OCI-LY3 (cell line): ENCODE measurements around the gene SVBP.
"Not testable (repeated sequence)": the region's sequence is repeated elsewhere in the genome, so short reads cannot be mapped to it uniquely, and the experiment has no call there.

Experiments used
- H2AFZ ChIP-seq: fragments of 200-600, 300-600 bp; shearing (Covaris generic); 2 replicates; pipeline ENCODE4 v1.6.0; 2014; ENCODE audit warnings: antibody characterized with exemption, low read depth, low read length
- H3K27ac ChIP-seq: fragments of 200-600, 300-600 bp; sonication (generic); 2 replicates; pipeline ENCODE4 v1.5.1; 2014; ENCODE audit warnings: mild to moderate bottlenecking, low read length, moderate library complexity, mixed read lengths
- H3K27me3 ChIP-seq: fragments of 200-600, 300-600 bp; sonication (generic); 2 replicates; pipeline ENCODE4 v1.6.1; 2014; ENCODE audit warnings: low read depth, low read length, mixed read lengths
- H3K36me3 ChIP-seq: fragments of 200-600, 300-600 bp; sonication (generic); replicated peaks from 2 replicates; pipeline ENCODE3; 2014; ENCODE audit warnings: low read depth, low read length, mixed read lengths
- H3K4me1 ChIP-seq: fragments of 300-600, 200-600 bp; sonication (generic); 2 replicates; pipeline ENCODE4 v1.6.1; 2014; ENCODE audit warnings: low read length, mixed read lengths
- H3K4me2 ChIP-seq: fragments of 200-600, 300-600 bp; sonication (generic); 2 replicates; pipeline ENCODE4 v1.6.1; 2014; ENCODE audit warnings: low read length, mixed read lengths
- H3K4me3 ChIP-seq: fragments of 300-600, 200-600 bp; sonication (generic); 2 replicates; pipeline ENCODE4 v1.5.1; 2014; ENCODE audit warnings: antibody characterized with exemption, mild to moderate bottlenecking, low read length, moderate library complexity
- H3K79me2 ChIP-seq: fragments of 300-600, 200-600 bp; shearing (Covaris generic); 2 replicates; pipeline ENCODE4 v1.6.1; 2014; ENCODE audit warnings: mild to moderate bottlenecking, low read length, mixed read lengths
- H3K9ac ChIP-seq: fragments of 300-600, 200-600 bp; shearing (Covaris generic); 2 replicates; pipeline ENCODE4 v1.6.0; 2014; ENCODE audit warnings: mild to moderate bottlenecking, low read length, moderate library complexity
- H3K9me3 ChIP-seq: fragments of 200-600, 300-600 bp; shearing (Covaris generic); 2 replicates; pipeline ENCODE4 v1.6.1; 2014; ENCODE audit warnings: low read length, mixed read lengths; ENCODE audit not compliant: insufficient read depth
- H4K20me1 ChIP-seq: fragments of 200-600, 300-600 bp; sonication (generic); 2 replicates; pipeline ENCODE4 v1.6.1; 2016; ENCODE audit warnings: low read length, mixed read lengths; ENCODE audit not compliant: insufficient read depth
- EZH2phosphoT487 ChIP-seq: fragments of 200-600 bp; shearing (Covaris generic); IDR thresholded peaks from 2 replicates; pipeline ENCODE4 v1.6.1; 2018; ENCODE audit warnings: antibody characterized with exemption, mixed run types, low read depth
- TF ChIP-seq, protein P1 (sequence below): fragments of 200-600, 300-600 bp; sonication (generic); IDR thresholded peaks from 2 replicates; pipeline ENCODE4 v1.5.1; 2014; ENCODE audit warnings: antibody characterized with exemption, low read length, low read depth

SVBP gene

DNA sequence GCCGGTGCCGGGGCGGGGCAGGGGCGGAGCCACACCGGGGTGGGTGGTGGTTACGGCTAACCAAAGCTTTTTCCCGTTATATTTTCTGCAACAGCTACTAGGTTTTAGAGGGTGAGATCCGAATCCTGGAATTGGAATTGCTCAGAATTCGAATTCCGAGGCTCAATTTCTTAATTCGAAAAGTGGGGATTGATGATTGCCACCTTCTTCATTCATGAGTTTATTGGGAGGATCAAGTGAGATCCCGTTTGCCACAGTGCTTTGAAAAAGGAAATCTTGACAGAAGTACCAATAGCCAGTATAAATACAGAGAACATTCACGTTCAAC is 207 bp upstream of the SVBP start:
- no peaks in the 10 kb centered on the region for H4K20me1 ChIP-seq
- H3K4me3 ChIP-seq, result peak overlapping the region; percentile 88
- peaks cover 12% of the 10 kb centered on the region for H3K4me1 ChIP-seq
- H3K9me3 ChIP-seq, result no peaks in the 10 kb centered on the region
- TF ChIP-seq EZH2phosphoT487, result no peak
- TF ChIP-seq, protein P1, sequence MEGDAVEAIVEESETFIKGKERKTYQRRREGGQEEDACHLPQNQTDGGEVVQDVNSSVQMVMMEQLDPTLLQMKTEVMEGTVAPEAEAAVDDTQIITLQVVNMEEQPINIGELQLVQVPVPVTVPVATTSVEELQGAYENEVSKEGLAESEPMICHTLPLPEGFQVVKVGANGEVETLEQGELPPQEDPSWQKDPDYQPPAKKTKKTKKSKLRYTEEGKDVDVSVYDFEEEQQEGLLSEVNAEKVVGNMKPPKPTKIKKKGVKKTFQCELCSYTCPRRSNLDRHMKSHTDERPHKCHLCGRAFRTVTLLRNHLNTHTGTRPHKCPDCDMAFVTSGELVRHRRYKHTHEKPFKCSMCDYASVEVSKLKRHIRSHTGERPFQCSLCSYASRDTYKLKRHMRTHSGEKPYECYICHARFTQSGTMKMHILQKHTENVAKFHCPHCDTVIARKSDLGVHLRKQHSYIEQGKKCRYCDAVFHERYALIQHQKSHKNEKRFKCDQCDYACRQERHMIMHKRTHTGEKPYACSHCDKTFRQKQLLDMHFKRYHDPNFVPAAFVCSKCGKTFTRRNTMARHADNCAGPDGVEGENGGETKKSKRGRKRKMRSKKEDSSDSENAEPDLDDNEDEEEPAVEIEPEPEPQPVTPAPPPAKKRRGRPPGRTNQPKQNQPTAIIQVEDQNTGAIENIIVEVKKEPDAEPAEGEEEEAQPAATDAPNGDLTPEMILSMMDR, result no peak
- no peak overlapping the region for H3K27ac ChIP-seq
- H3K9ac ChIP-seq, result peak overlapping the region; percentile 62
- peak overlapping the region; percentile 85; the same call in 1 of the 2 replicates for H2AFZ ChIP-seq
- no peaks in the 10 kb centered on the region for H3K79me2 ChIP-seq
- H3K4me2 ChIP-seq, result peak overlapping the region; percentile 97
- H3K27me3 ChIP-seq, result no peaks in the 10 kb centered on the region
- H3K36me3 ChIP-seq, result no peaks in the 10 kb centered on the region

DNA sequence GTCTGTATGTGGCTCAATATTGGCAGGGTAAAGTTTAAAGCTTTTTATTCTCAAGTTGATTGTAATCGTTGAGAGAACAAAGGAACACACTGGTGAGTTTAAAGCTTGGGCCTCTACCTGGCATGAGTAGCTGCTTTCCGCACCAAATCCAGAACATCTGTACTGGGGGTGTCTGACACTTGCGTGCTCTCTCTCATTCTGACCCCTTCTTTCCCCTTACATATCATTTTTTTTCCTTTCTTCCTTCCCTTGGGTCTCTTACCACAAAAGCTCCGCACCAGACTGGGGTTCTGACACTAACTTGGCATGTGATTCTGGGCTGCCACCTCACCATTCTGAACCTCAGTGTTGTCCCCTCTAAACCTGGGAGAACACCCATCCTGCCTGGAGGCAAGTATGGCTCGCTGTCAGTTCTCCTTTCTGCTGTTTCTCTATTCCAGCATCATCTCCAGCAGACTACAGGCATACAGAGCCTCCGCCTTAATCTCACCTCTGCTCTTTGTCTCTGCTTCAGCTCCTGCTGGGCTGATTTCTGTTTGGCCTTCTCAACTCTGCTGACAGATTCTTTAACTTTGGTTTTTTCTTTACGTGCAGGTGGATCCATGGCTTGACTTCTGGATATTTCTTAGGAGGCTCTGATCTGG is 1.1 kb downstream of the SVBP start:
- TF ChIP-seq, protein P1, result no peak
- no peak for TF ChIP-seq EZH2phosphoT487
- peaks cover 12% of the 10 kb centered on the region for H3K4me1 ChIP-seq
- H3K4me2 ChIP-seq, result peak overlapping the region; percentile 84
- peak overlapping the region; percentile 67 for H3K9ac ChIP-seq
- 0 out of 2 replicates have a peak overlapping the region, but pooled peaks have one; percentile 27 for H2AFZ ChIP-seq
- no peaks in the 10 kb centered on the region for H4K20me1 ChIP-seq
- no peaks in the 10 kb centered on the region for H3K36me3 ChIP-seq
- no peaks in the 10 kb centered on the region for H3K79me2 ChIP-seq
- H3K27ac ChIP-seq, result 0 out of 2 replicates have a peak overlapping the region, but pooled peaks have one; percentile 17
- no peaks in the 10 kb centered on the region for H3K27me3 ChIP-seq
- H3K4me3 ChIP-seq, result peak overlapping the region; percentile 88
- no peaks in the 10 kb centered on the region for H3K9me3 ChIP-seq

DNA sequence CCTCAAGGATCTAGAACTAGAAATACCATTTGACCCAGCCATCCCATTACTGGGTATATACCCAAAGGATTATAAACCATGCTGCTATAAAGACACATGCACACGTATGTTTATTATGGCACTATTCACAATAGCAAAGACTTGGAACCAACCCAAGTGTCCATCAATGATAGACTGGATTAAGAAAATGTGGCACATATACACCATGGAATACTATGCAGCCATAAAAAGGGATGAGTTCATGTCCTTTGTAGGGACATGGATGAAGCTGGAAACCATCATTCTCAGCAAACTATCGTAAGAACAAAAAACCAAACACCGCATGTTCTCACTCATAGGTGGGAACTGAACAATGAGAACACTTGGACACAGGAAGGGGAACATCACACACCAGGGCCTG is 2.4 kb downstream of the SVBP start:
- H2AFZ ChIP-seq, H3K27me3 ChIP-seq, H3K79me2 ChIP-seq, H3K4me3 ChIP-seq, H3K9me3 ChIP-seq, H3K9ac ChIP-seq, H3K27ac ChIP-seq, H4K20me1 ChIP-seq, H3K36me3 ChIP-seq, H3K4me2 ChIP-seq: not testable (repeated sequence)
- peaks cover 12% of the 10 kb centered on the region for H3K4me1 ChIP-seq

DNA sequence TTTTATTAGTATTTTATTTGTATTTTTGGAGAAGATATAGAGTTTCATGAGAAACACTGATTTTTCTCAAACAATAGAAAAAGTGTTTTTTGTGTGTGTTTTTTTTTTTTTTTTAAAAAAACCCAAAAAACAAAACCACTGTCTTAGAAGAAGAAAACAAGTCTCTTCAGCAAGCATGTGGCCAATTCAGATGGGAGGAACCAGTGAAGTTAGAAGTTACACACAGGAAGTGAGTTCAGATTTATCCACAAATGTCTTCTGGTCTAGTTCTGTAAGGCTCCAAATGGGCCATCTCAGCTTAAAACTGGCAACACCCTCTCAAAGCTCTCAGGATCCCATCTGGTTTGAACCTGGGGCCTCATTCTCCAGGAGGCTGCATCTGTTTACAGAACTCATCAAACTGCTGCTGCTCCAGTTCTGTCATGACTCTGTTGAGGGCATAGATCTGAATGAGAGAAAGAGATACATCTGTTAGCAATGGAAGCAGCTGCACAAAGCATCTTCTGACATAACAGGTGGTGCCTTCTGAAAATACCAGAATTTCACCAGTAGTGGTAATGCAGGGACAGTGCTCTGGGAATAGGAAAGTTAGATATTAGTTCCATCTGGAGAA is 10.0 kb downstream of the SVBP start:
- H3K36me3 ChIP-seq, result no peaks in the 10 kb centered on the region
- TF ChIP-seq, protein P1, result no peak
- TF ChIP-seq EZH2phosphoT487, result no peak

More for the DNA sequence above, 10.0 kb downstream of the SVBP start:
- H3K9ac ChIP-seq, result no peak overlapping the region
- no peaks in the 10 kb centered on the region for H3K4me1 ChIP-seq
- H2AFZ ChIP-seq, result no peak overlapping the region
- H3K27me3 ChIP-seq, result no peaks in the 10 kb centered on the region
- H3K4me3 ChIP-seq, result no peak overlapping the region
- no peaks in the 10 kb centered on the region for H4K20me1 ChIP-seq
- H3K79me2 ChIP-seq, result no peaks in the 10 kb centered on the region
- no peak overlapping the region for H3K27ac ChIP-seq
- H3K9me3 ChIP-seq, result no peaks in the 10 kb centered on the region
- no peak overlapping the region for H3K4me2 ChIP-seq
